Stimulated activated CD8-positive, alpha-beta memory T cell treated with anti-CD3 and anti-CD28 coated beads, Interleukin-4, amount 100 ng/mL, for 48 hours (primary cell): ENCODE results near the gene PDE1A.
"Not testable (repeated sequence)": the region's sequence is repeated elsewhere in the genome, so short reads cannot be mapped to it uniquely, and the experiment has no call there.

Source experiments
- DNase-seq: peaks from one replicate; pipeline ENCODE4 v3.0.0-alpha.2; 2020

PDE1A gene

GRCh38 chr2:182404975-182405561 is 21.8 kb downstream of the PDE1A start:
- DNase-seq = no peak

- no peak for DNase-seq
These were observed 22.7 kb downstream of the PDE1A start for GRCh38 chr2:182404092-182404491.

- no peak for DNase-seq
These were observed 33.5 kb downstream of the PDE1A start for GRCh38 chr2:182393270-182393760.

GRCh38 chr2:182391443-182391842 is 35.4 kb downstream of the PDE1A start:
- no peak for DNase-seq

- not testable (repeated sequence) for DNase-seq
These were observed 40.5 kb downstream of the PDE1A start for GRCh38 chr2:182386267-182386880.

GRCh38 chr2:182384860-182385259 is 42.0 kb downstream of the PDE1A start:
- no peak for DNase-seq

- DNase-seq = no peak
These were observed 45.6 kb downstream of the PDE1A start for GRCh38 chr2:182381225-182381624.

- DNase-seq = no peak
These were observed 47.6 kb downstream of the PDE1A start for GRCh38 chr2:182379241-182379640.

- no peak for DNase-seq
These were observed 48.1 kb downstream of the PDE1A start for GRCh38 chr2:182378759-182379158.

- no peak for DNase-seq
These were observed 49.4 kb downstream of the PDE1A start for GRCh38 chr2:182377467-182377866.

- DNase-seq = no peak
These were observed 51.0 kb downstream of the PDE1A start for GRCh38 chr2:182375862-182376261.

GRCh38 chr2:182372661-182373060 is 54.2 kb downstream of the PDE1A start:
- DNase-seq = no peak

GRCh38 chr2:182368996-182369395 is 57.8 kb downstream of the PDE1A start:
- DNase-seq = no peak

- no peak for DNase-seq
These were observed 58.4 kb downstream of the PDE1A start for GRCh38 chr2:182368446-182368845.

GRCh38 chr2:182367401-182367800 is 59.4 kb downstream of the PDE1A start:
- DNase-seq = no peak

GRCh38 chr2:182366628-182367027 is 60.2 kb downstream of the PDE1A start:
- DNase-seq = no peak

GRCh38 chr2:182365855-182366254 is 61.0 kb downstream of the PDE1A start:
- no peak for DNase-seq

- no peak for DNase-seq
These were observed 65.4 kb downstream of the PDE1A start for GRCh38 chr2:182361477-182361876.

GRCh38 chr2:182360663-182361260 is 66.1 kb downstream of the PDE1A start:
- no peak for DNase-seq

GRCh38 chr2:182359990-182360662 is 66.7 kb downstream of the PDE1A start:
- no peak for DNase-seq

GRCh38 chr2:182359027-182359989 is 67.5 kb downstream of the PDE1A start:
- no peak for DNase-seq

GRCh38 chr2:182358601-182359000 is 68.2 kb downstream of the PDE1A start:
- DNase-seq = no peak

- no peak for DNase-seq
These were observed 71.0 kb downstream of the PDE1A start for GRCh38 chr2:182355815-182356214.
